Ishikawa (cell line): ENCODE measurements around the gene DLX6.

Experiments
- CEBPB ChIP-seq: IDR thresholded peaks from 2 replicates; pipeline ENCODE4 v1.6.1; 2012
- CREB1 ChIP-seq: IDR thresholded peaks from 2 replicates; pipeline ENCODE4 v1.6.1; 2012; ENCODE audit warnings: low read depth
- EGR1 ChIP-seq: IDR thresholded peaks from 2 replicates; pipeline ENCODE4 v1.6.1; 2012
- EP300 ChIP-seq: IDR thresholded peaks from 2 replicates; pipeline ENCODE4 v1.6.1; 2012; ENCODE audit warnings: borderline replicate concordance
- FOXM1 ChIP-seq: IDR thresholded peaks from 2 replicates; pipeline ENCODE4 v1.6.1; 2012; ENCODE audit warnings: low read depth, borderline replicate concordance
- NFIC ChIP-seq: IDR thresholded peaks from 2 replicates; pipeline ENCODE4 v1.6.1; 2012
- RAD21 ChIP-seq: IDR thresholded peaks from 2 replicates; pipeline ENCODE4 v1.6.1; 2012; ENCODE audit warnings: low read depth
- TAF1 ChIP-seq: IDR thresholded peaks from 2 replicates; pipeline ENCODE4 v1.6.1; 2012; ENCODE audit warnings: low read depth, mild to moderate bottlenecking
- TCF12 ChIP-seq: IDR thresholded peaks from 2 replicates; pipeline ENCODE4 v1.6.1; 2012; ENCODE audit warnings: low read depth
- TEAD4 ChIP-seq: IDR thresholded peaks from 2 replicates; pipeline ENCODE4 v1.6.1; 2012
- YY1 ChIP-seq: IDR thresholded peaks from 2 replicates; pipeline ENCODE4 v1.6.1; 2012; ENCODE audit warnings: low read depth
- ZBTB7A ChIP-seq: IDR thresholded peaks from 2 replicates; pipeline ENCODE4 v1.6.1; 2012; ENCODE audit warnings: low read depth
- TF ChIP-seq, protein P1 (sequence below): IDR thresholded peaks from 2 replicates; pipeline ENCODE4 v1.6.1; 2012
- TF ChIP-seq, protein P2 (sequence below): IDR thresholded peaks from 2 replicates; pipeline ENCODE4 v1.6.1; 2012
- TF ChIP-seq, protein P3 (sequence below): IDR thresholded peaks from 2 replicates; pipeline ENCODE4 v1.6.1; 2012; ENCODE audit warnings: low read depth, mild to moderate bottlenecking

Gene DLX6

DNA sequence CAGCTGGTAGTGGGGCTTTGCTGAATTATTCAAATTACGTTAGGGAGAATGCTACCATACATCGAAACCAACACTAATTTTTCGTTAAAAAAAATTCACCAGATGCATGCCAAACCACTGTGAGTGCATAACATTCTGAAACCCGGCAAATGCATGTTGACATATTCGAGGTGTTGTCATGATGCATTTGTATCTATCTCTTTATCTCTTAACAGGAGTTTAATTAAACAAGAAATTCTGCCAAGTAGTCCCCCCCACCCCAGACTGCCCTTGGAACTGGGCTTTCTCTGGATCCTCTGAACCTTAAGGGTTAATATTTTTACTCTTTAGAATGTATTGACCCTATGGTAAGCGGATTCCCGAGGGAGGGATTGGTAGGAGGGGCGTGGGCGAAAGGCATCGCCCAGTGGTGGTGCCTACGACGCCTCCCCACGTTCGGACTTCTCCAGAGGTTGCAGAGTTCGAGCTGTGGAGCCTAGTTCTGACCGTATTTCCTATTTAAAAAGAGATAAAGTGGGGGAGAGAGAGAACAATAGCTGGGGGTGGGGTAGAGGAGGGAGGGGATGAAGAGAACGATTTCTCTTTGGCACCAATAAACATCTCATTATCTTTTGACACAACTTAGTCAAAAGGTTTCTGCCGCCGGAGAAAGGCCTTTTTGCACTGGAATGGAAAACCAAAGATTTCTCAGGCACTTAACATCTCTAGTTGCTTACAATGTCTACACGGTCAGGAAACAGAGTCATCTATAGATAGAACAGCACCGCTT, 7.2 kb downstream of the DLX6 start:
- TF ChIP-seq TAF1, result no peak
- TF ChIP-seq RAD21, result no peak
- TF ChIP-seq YY1, result no peak
- no peak for TF ChIP-seq EP300
- no peak for TF ChIP-seq TEAD4
- TF ChIP-seq CREB1, result no peak
- TF ChIP-seq NFIC, result no peak
- no peak for TF ChIP-seq EGR1

DNA sequence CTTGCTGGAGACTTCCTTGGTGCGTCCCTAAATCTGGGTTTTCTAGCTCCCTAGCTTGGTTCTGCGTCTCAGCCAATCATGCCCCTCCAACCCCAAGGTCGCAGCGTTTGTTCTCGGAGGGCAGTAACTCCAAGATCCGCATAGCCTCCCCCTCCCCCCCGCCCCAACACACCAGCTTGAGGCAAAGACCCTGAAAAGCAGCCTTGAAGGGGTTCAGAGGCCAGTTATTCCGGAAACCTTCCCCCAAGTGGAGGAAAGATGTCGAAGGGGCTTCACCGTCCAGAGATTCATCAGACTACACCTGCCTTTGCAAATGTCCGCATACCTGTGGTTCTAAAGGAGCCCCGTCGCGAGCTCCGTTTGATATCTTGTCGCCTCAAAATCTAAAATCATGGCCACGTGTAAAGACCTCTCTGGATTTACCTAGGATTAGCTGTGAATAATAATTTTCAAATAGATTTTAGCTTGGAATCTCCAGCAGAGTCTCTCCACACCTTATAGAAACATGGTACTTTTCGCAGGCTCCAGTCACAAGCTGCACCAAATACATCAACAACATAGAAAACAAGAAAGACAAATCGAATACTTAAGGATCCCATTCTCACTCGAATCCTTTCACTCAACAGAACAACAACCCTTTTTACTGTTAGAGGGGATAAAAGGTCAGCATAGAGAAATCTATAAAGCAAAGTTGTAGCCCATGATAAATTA, 7.9 kb downstream of the DLX6 start:
- no peak for TF ChIP-seq TCF12
- TF ChIP-seq FOXM1, result no peak
- no peak for TF ChIP-seq CEBPB
- TF ChIP-seq TAF1, result no peak
- no peak for TF ChIP-seq TEAD4
- no peak for TF ChIP-seq EP300
- TF ChIP-seq YY1, result no peak
- no peak for TF ChIP-seq RAD21
- TF ChIP-seq EGR1, result no peak
- no peak for TF ChIP-seq ZBTB7A
- TF ChIP-seq, protein P1, sequence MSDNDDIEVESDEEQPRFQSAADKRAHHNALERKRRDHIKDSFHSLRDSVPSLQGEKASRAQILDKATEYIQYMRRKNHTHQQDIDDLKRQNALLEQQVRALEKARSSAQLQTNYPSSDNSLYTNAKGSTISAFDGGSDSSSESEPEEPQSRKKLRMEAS, result no peak
- TF ChIP-seq, protein P2, sequence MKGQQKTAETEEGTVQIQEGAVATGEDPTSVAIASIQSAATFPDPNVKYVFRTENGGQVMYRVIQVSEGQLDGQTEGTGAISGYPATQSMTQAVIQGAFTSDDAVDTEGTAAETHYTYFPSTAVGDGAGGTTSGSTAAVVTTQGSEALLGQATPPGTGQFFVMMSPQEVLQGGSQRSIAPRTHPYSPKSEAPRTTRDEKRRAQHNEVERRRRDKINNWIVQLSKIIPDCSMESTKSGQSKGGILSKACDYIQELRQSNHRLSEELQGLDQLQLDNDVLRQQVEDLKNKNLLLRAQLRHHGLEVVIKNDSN, result no peak
- TF ChIP-seq NFIC, result no peak
- TF ChIP-seq, protein P3, sequence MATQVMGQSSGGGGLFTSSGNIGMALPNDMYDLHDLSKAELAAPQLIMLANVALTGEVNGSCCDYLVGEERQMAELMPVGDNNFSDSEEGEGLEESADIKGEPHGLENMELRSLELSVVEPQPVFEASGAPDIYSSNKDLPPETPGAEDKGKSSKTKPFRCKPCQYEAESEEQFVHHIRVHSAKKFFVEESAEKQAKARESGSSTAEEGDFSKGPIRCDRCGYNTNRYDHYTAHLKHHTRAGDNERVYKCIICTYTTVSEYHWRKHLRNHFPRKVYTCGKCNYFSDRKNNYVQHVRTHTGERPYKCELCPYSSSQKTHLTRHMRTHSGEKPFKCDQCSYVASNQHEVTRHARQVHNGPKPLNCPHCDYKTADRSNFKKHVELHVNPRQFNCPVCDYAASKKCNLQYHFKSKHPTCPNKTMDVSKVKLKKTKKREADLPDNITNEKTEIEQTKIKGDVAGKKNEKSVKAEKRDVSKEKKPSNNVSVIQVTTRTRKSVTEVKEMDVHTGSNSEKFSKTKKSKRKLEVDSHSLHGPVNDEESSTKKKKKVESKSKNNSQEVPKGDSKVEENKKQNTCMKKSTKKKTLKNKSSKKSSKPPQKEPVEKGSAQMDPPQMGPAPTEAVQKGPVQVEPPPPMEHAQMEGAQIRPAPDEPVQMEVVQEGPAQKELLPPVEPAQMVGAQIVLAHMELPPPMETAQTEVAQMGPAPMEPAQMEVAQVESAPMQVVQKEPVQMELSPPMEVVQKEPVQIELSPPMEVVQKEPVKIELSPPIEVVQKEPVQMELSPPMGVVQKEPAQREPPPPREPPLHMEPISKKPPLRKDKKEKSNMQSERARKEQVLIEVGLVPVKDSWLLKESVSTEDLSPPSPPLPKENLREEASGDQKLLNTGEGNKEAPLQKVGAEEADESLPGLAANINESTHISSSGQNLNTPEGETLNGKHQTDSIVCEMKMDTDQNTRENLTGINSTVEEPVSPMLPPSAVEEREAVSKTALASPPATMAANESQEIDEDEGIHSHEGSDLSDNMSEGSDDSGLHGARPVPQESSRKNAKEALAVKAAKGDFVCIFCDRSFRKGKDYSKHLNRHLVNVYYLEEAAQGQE, result no peak
- TF ChIP-seq CREB1, result no peak

DNA sequence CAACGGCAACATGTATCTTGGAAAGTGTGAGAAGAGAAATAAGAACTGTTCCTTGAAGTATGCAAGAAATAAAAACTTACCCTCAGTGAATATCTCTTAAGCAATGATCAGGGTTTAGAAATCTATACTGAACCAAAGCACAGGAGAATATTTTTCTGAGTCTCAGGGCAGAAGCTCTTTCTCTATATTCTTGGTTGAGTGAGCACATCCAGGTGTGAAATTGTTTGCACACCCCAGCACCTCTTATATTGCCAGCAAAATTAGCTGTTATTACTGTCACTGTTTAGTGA, 8.4 kb downstream of the DLX6 start:
- TF ChIP-seq CREB1 (no peak), ZBTB7A (no peak), TCF12 (no peak), NFIC (no peak), RAD21 (no peak), EGR1 (no peak), FOXM1 (no peak), EP300 (no peak), CEBPB (no peak), TEAD4 (no peak), TAF1 (no peak), YY1 (no peak)
- TF ChIP-seq, protein P1, result no peak
- TF ChIP-seq, protein P2, result no peak
- TF ChIP-seq, protein P3, result no peak

DNA sequence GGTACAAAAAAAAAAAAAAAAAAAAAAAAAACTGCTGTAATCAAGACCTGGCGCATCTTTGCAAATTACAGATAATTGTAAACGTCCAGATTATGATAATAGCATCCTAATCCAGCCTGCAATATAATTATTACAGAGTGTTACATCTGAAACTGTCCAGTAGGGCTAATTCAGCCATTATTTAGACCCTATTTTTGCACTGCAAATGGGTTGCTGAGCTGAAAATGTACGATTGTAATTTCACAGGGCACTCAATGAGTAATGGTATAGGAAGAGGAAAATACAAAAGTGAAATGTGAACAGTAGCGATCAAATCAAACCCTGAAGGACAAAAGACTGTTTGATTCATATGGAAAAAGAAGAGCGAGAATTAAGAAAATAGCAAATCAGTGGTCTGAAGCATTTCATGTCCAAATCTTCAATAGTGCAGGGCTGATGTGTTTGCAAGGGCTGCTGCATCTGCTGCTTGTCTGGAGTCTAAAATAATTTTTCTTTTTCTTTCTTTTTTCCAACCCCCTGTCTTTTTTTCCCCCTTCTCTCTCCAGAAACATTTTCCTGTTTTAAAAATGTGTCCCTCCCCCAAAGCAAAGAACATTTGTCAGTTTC, 8.9 kb downstream of the DLX6 start:
- TF ChIP-seq ZBTB7A (no peak), CEBPB (no peak), TCF12 (no peak), TEAD4 (no peak), RAD21 (no peak), FOXM1 (no peak), EP300 (no peak), NFIC (no peak), YY1 (no peak), CREB1 (no peak), TAF1 (no peak), EGR1 (no peak)
- TF ChIP-seq, protein P2, result no peak
- TF ChIP-seq, protein P3, result no peak
- TF ChIP-seq, protein P1, result no peak
